GM12878 (cell line): Measurements from ENCODE around the gene IQGAP2.

Experiments used
- BRCA1 ChIP-seq: IDR thresholded peaks from 2 replicates; pipeline ENCODE4 v1.6.1; 2011; ENCODE audit warnings: low read depth, low read length, improper control_type of control experiment
- CTCF ChIP-seq, 3 experiments: IDR thresholded peaks in 2 of 3; conservative IDR thresholded peaks in 1 of 3; 2 replicates each; pipeline ENCODE4 v1.5.1; 2011; ENCODE audit warnings: low read depth in 3 of 3, low read length in 3 of 3, mild to moderate bottlenecking in 3 of 3, control low read depth in 2 of 3, moderate library complexity in 2 of 3, inconsistent platforms in 1 of 3, mixed read lengths in 1 of 3; ENCODE audit not compliant: control insufficient read depth in 2 of 3, insufficient read depth in 1 of 3; ENCODE audit errors: extremely low read depth in 1 of 3
- ELK1 ChIP-seq: IDR thresholded peaks from 2 replicates; pipeline ENCODE4 v1.6.1; 2012; ENCODE audit warnings: low read depth, low read length, improper control_type of control experiment
- EZH2 ChIP-seq: IDR thresholded peaks from 2 replicates; pipeline ENCODE4 v1.6.1; 2012; ENCODE audit warnings: low read depth, mild to moderate bottlenecking, control low read depth, inconsistent platforms, low read length, borderline replicate concordance; ENCODE audit not compliant: control insufficient read depth
- FOS ChIP-seq: IDR thresholded peaks from 3 replicates; pipeline ENCODE4 v1.6.1; 2011; ENCODE audit warnings: borderline replicate concordance; ENCODE audit not compliant: insufficient read length; ENCODE audit errors: extremely low read depth
- FOXK2 ChIP-seq: fragments of 450-650 bp; IDR thresholded peaks from 2 replicates; pipeline ENCODE4 v1.6.1; 2017; ENCODE audit warnings: mild to moderate bottlenecking, moderate library complexity
- FOXM1 ChIP-seq: IDR thresholded peaks from 2 replicates; pipeline ENCODE4 v1.6.1; 2012; ENCODE audit warnings: low read depth, mild to moderate bottlenecking, inconsistent platforms, low read length, moderate library complexity
- POLR2A ChIP-seq: IDR thresholded peaks from 2 replicates; pipeline ENCODE4 v1.6.1; 2011; ENCODE audit warnings: low read depth, mild to moderate bottlenecking, low read length
- RAD21 ChIP-seq: IDR thresholded peaks from 2 replicates; pipeline ENCODE4 v1.6.1; 2011; ENCODE audit warnings: mild to moderate bottlenecking, low read depth, low read length, moderate library complexity; ENCODE audit not compliant: insufficient read depth
- RB1 ChIP-seq: fragments of 450-650 bp; formaldehyde crosslinking; IDR thresholded peaks from 2 replicates; pipeline ENCODE4 v1.6.1; 2017; ENCODE audit warnings: mild to moderate bottlenecking, borderline replicate concordance
- SIN3A ChIP-seq: IDR thresholded peaks from 2 replicates; pipeline ENCODE4 v1.6.1; 2012; ENCODE audit warnings: low read depth, low read length, improper control_type of control experiment
- SMC3 ChIP-seq: IDR thresholded peaks from 2 replicates; pipeline ENCODE4 v1.6.1; 2011; ENCODE audit warnings: low read length, improper control_type of control experiment, borderline replicate concordance
- TCF7 ChIP-seq: IDR thresholded peaks from 2 replicates; pipeline ENCODE4 v1.6.1; 2014; ENCODE audit warnings: antibody characterized with exemption, borderline replicate concordance
- ZBTB33 ChIP-seq: fragments of 450-650 bp; IDR thresholded peaks from 2 replicates; pipeline ENCODE4 v1.6.1; 2017; ENCODE audit warnings: mild to moderate bottlenecking

- TF ChIP-seq RAD21: no peak
- TF ChIP-seq BRCA1: no peak
- TF ChIP-seq TCF7: no peak
- TF ChIP-seq ELK1: no peak
- no peak for TF ChIP-seq FOXM1
- TF ChIP-seq POLR2A: no peak
- TF ChIP-seq CTCF (IDR thresholded peaks at IDR 0.05 in 2 of 3, conservative IDR thresholded peaks at IDR 0.05 in 1 of 3; ENCODE audit: control insufficient read depth in 2 of 3, extremely low read depth in 1 of 3, insufficient read depth in 1 of 3, low read depth in 3 of 3, low read length in 3 of 3): no peak
- TF ChIP-seq ZBTB33: no peak
- TF ChIP-seq SMC3: no peak
- TF ChIP-seq FOS: no peak
- TF ChIP-seq EZH2: no peak
- TF ChIP-seq FOXK2: no peak
- TF ChIP-seq RB1: no peak
- no peak for TF ChIP-seq SIN3A
These were observed 92.8 kb downstream of the IQGAP2 start for GRCh38 chr5:76495870-76496269.
